OCI-LY1 (cell line): Measurements from ENCODE around the gene RPP38.

Source experiments
- H2AFZ ChIP-seq: fragments of 200-600 bp; sonication (generic), shearing (Covaris generic); 2 replicates; pipeline ENCODE4 v1.6.0; 2014; ENCODE audit warnings: antibody characterized with exemption, mild to moderate bottlenecking, low read length
- H3F3A ChIP-seq: fragments of 200-600 bp; sonication (generic), shearing (Covaris generic); 2 replicates; pipeline ENCODE4 v1.6.0; 2014; ENCODE audit warnings: mild to moderate bottlenecking, antibody characterized with exemption, low read length, moderate library complexity; ENCODE audit not compliant: insufficient read depth
- H3K27ac ChIP-seq: fragments of 200-600 bp; sonication (generic); 2 replicates; pipeline ENCODE4 v1.5.1; 2014; ENCODE audit warnings: low read length, mixed run types, mild to moderate bottlenecking, low read depth; ENCODE audit not compliant: poor library complexity, severe bottlenecking
- H3K27me3 ChIP-seq: fragments of 200-600 bp; sonication (generic); 2 replicates; pipeline ENCODE4 v1.6.0; 2014; ENCODE audit warnings: antibody characterized with exemption, mild to moderate bottlenecking, low read length, moderate library complexity; ENCODE audit not compliant: insufficient read depth
- H3K36me3 ChIP-seq: fragments of 200-600 bp; sonication (generic); 2 replicates; pipeline ENCODE4 v1.6.1; 2014; ENCODE audit warnings: mild to moderate bottlenecking, antibody characterized with exemption, low read length, moderate library complexity, mixed read lengths; ENCODE audit not compliant: insufficient read depth
- H3K4me1 ChIP-seq: fragments of 200-600 bp; sonication (generic); 2 replicates; pipeline ENCODE4 v1.5.1; 2014; ENCODE audit warnings: mild to moderate bottlenecking, low read length, moderate library complexity; ENCODE audit not compliant: insufficient read depth, severe bottlenecking
- H3K4me2 ChIP-seq: fragments of 200-600 bp; sonication (generic), shearing (Covaris generic); 2 replicates; pipeline ENCODE4 v1.6.1; 2014; ENCODE audit warnings: low read length
- H3K4me3 ChIP-seq: fragments of 200-600 bp; sonication (generic); 2 replicates; pipeline ENCODE4 v1.5.1; 2014; ENCODE audit warnings: low read length, low read depth, mild to moderate bottlenecking, mixed read lengths; ENCODE audit not compliant: poor library complexity, severe bottlenecking
- H3K79me2 ChIP-seq: fragments of 200-600 bp; shearing (Covaris generic); 2 replicates; pipeline ENCODE4 v1.6.1; 2016; ENCODE audit warnings: mixed run types, low read length, mixed read lengths; ENCODE audit not compliant: insufficient read depth
- H3K9ac ChIP-seq: fragments of 200-600 bp; sonication (generic), shearing (Covaris generic); 2 replicates; pipeline ENCODE4 v1.6.1; 2014; ENCODE audit warnings: mild to moderate bottlenecking, low read length, mixed read lengths
- H3K9me2 ChIP-seq: fragments of 200-600 bp; sonication (generic), shearing (Covaris generic); 2 replicates; pipeline ENCODE4 v1.6.1; 2014; ENCODE audit warnings: low read depth, mild to moderate bottlenecking, low read length, mixed read lengths
- H3K9me3 ChIP-seq: fragments of 200-600 bp; shearing (Covaris generic); 2 replicates; pipeline ENCODE4 v1.6.1; 2014; ENCODE audit warnings: low read length, mixed read lengths
- H4K20me1 ChIP-seq: fragments of 200-600 bp; sonication (generic), shearing (Covaris generic); 2 replicates; pipeline ENCODE4 v1.6.0; 2016; ENCODE audit warnings: mild to moderate bottlenecking, low read length; ENCODE audit not compliant: insufficient read depth
- EZH2 ChIP-seq: fragments of 200-600 bp; sonication (generic), shearing (Covaris generic); IDR thresholded peaks from 2 replicates; pipeline ENCODE4 v1.8.0; 2017; ENCODE audit warnings: borderline replicate concordance, mixed run types, mild to moderate bottlenecking, antibody characterized with exemption, low read length, moderate library complexity, mixed read lengths
- TF ChIP-seq, protein P1 (sequence below): fragments of 200-600 bp; sonication (generic), shearing (Covaris generic); IDR thresholded peaks from 2 replicates; pipeline ENCODE4 v1.5.1; 2017; ENCODE audit warnings: mild to moderate bottlenecking, antibody characterized with exemption, low read length, moderate library complexity, mixed read lengths

RPP38 gene

DNA sequence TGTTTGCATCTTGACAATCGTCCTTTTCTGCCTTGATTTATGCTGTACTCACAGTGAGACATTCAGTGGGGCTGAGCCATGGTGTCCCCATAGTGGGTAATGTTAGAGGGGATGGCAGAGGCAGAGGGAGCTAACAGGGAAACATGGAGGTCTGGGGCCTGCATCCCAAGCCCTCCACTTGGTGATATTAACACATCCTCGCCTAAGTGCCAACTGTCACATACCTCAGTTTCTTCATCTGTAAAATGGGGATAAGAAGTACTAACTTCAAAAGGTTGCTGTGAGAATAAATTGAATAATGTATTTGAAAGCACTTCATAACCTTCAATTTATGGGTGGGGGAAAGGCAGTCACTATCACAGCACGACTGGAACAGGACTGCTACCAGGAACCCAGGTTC lies 27.8 kb downstream of the RPP38 start:
- H3K9ac ChIP-seq, result no peak overlapping the region
- no peaks in the 10 kb centered on the region for H3K4me1 ChIP-seq
- H3K4me2 ChIP-seq, result no peak overlapping the region
- no peaks in the 10 kb centered on the region for H3K9me3 ChIP-seq
- no peaks in the 10 kb centered on the region for H3K79me2 ChIP-seq
- no peak overlapping the region for H3K4me3 ChIP-seq
- no peaks in the 10 kb centered on the region for H3K27me3 ChIP-seq
- H4K20me1 ChIP-seq, result no peaks in the 10 kb centered on the region
- no peak overlapping the region for H2AFZ ChIP-seq
- no peak overlapping the region for H3K27ac ChIP-seq
- H3K36me3 ChIP-seq, result no peaks in the 10 kb centered on the region
- no peak for TF ChIP-seq EZH2
- TF ChIP-seq, protein P1, sequence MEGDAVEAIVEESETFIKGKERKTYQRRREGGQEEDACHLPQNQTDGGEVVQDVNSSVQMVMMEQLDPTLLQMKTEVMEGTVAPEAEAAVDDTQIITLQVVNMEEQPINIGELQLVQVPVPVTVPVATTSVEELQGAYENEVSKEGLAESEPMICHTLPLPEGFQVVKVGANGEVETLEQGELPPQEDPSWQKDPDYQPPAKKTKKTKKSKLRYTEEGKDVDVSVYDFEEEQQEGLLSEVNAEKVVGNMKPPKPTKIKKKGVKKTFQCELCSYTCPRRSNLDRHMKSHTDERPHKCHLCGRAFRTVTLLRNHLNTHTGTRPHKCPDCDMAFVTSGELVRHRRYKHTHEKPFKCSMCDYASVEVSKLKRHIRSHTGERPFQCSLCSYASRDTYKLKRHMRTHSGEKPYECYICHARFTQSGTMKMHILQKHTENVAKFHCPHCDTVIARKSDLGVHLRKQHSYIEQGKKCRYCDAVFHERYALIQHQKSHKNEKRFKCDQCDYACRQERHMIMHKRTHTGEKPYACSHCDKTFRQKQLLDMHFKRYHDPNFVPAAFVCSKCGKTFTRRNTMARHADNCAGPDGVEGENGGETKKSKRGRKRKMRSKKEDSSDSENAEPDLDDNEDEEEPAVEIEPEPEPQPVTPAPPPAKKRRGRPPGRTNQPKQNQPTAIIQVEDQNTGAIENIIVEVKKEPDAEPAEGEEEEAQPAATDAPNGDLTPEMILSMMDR, result no peak
- H3K9me2 ChIP-seq, result no peaks in the 10 kb centered on the region
- no peaks in the 10 kb centered on the region for H3F3A ChIP-seq

DNA sequence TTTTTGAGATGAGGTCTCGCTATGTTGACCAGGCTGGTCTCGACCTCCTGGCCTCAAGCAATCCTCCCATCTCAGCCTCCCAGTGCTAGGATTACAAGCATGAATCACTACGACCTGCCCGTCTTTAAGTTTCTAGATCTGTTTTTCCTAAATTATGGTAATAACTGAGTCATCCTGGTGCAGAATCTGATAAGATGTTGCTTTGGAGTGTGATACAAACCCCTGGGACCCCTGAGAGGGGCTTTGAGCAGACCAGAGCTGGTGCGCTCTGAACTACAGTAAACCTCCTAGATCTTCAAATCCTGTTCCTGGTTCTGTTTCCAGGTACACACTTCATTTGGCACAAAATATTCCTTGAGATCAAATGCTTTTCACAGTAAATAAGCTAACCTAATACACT lies 34.2 kb downstream of the RPP38 start:
- H3K4me3 ChIP-seq, result no peak overlapping the region
- no peak overlapping the region for H3K27ac ChIP-seq
- no peaks in the 10 kb centered on the region for H3F3A ChIP-seq
- no peak overlapping the region for H3K9ac ChIP-seq
- H3K4me1 ChIP-seq, result no peaks in the 10 kb centered on the region
- no peak for TF ChIP-seq EZH2
- TF ChIP-seq, protein P1, result no peak
- H3K9me3 ChIP-seq, result no peaks in the 10 kb centered on the region
- H3K4me2 ChIP-seq, result no peak overlapping the region
- no peaks in the 10 kb centered on the region for H3K9me2 ChIP-seq
- no peak overlapping the region for H2AFZ ChIP-seq
- no peaks in the 10 kb centered on the region for H4K20me1 ChIP-seq
- no peaks in the 10 kb centered on the region; the same call in 1 of the 2 replicates for H3K36me3 ChIP-seq
- no peaks in the 10 kb centered on the region for H3K79me2 ChIP-seq
- H3K27me3 ChIP-seq, result no peaks in the 10 kb centered on the region

DNA sequence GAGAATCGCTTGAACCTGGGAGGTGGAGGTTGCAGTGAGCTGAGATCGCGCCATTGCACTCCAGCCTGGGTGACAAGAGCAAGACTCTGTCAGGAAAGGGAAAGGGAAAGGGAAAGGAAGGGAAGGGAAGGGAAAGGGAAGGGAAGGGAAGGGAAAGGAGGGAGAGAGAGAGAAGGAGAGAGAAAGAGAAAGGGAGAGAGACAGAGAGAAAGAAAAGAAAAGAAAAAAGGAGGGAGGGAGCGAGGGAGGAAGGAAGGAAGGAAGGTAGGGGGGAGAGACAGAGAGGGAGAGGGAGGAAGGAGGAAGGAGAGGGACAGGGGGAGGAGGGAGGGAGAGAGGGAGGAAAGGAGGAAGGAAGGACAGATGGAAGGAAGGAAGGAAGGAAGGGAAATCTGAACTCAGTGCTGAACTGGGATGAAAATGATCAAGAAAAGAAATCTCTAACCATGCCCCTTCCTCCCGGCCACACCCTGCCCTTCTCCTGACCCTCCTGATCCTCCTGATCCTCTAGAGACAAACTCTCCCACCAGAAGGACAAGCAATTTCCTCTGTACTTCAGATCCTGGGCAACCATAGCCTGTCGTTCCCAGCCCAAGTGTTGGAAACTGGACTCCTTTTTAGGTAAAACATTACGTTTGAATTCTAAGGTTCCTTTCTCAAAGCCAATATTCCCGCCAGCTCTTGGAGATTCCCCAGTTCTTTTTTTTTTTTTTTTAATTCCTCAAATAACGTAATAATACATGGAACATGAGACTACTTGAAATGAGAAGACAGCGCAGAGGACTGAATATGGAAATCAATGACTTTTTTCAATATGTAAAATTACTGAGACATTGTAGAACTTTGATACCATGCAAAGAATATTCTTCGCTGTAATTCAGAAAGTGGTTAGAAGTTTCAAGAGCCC lies 39.2 kb downstream of the RPP38 start:
- no peaks in the 10 kb centered on the region for H3F3A ChIP-seq
- H3K4me1 ChIP-seq, result peaks cover 6% of the 10 kb centered on the region
- TF ChIP-seq EZH2, result no peak
- TF ChIP-seq, protein P1, result no peak
- H4K20me1 ChIP-seq, result no peaks in the 10 kb centered on the region
- H3K9me3 ChIP-seq, result no peaks in the 10 kb centered on the region
- no peaks in the 10 kb centered on the region for H3K27me3 ChIP-seq
- no peak overlapping the region for H3K27ac ChIP-seq
- H3K9ac ChIP-seq, result no peak overlapping the region
- H3K9me2 ChIP-seq, result no peaks in the 10 kb centered on the region
- H3K4me3 ChIP-seq, result no peak overlapping the region
- no peaks in the 10 kb centered on the region for H3K36me3 ChIP-seq
- no peak overlapping the region for H3K4me2 ChIP-seq
- H3K79me2 ChIP-seq, result no peaks in the 10 kb centered on the region
- H2AFZ ChIP-seq, result no peak overlapping the region
